H9 (cell line): ENCODE results near the gene VWC2. TPM values are rescaled to one million over a fixed set of nuclear protein-coding genes. Genes with fewer than 3 reads are reported as not detected.

Experiments
- DNase-seq: peaks from one replicate; pipeline ENCODE4 v3.0.0-alpha.2; 2017
- H2AFZ ChIP-seq: one replicate; pipeline ENCODE4 v1.6.1; 2013; ENCODE audit warnings: mild to moderate bottlenecking, low read length, control low read depth, moderate library complexity
- H2AK5ac ChIP-seq: 2 replicates; pipeline ENCODE4 v1.6.1; 2013; ENCODE audit warnings: low read length, control low read depth, mixed read lengths; ENCODE audit not compliant: insufficient read length
- H2BK120ac ChIP-seq: one replicate; pipeline ENCODE4 v1.6.1; 2013; ENCODE audit warnings: low read depth, mild to moderate bottlenecking, low read length, control low read depth, inconsistent platforms; ENCODE audit not compliant: poor library complexity, severe bottlenecking
- H2BK12ac ChIP-seq: 2 replicates; pipeline ENCODE4 v1.6.1; 2013; ENCODE audit warnings: low read length, control low read depth, mixed read lengths, low read depth; ENCODE audit not compliant: insufficient read length
- H2BK15ac ChIP-seq: 2 replicates; pipeline ENCODE4 v1.6.1; 2013; ENCODE audit warnings: low read depth, low read length, control low read depth
- H2BK20ac ChIP-seq: one replicate; pipeline ENCODE4 v1.6.1; 2013; ENCODE audit warnings: low read depth, mild to moderate bottlenecking, low read length, control low read depth, inconsistent platforms; ENCODE audit not compliant: poor library complexity, severe bottlenecking
- H2BK5ac ChIP-seq: 2 replicates; pipeline ENCODE4 v1.6.1; 2013; ENCODE audit warnings: low read length, control low read depth, mixed read lengths; ENCODE audit not compliant: insufficient read length
- H3K14ac ChIP-seq: 2 replicates; pipeline ENCODE4 v1.6.1; 2013; ENCODE audit warnings: low read length, control low read depth; ENCODE audit not compliant: insufficient read depth
- H3K18ac ChIP-seq: 2 replicates; pipeline ENCODE4 v1.6.1; 2013; ENCODE audit warnings: low read depth, mild to moderate bottlenecking, mixed read lengths, low read length, control low read depth; ENCODE audit not compliant: insufficient read length
- H3K23ac ChIP-seq: 2 replicates; pipeline ENCODE4 v1.6.1; 2013; ENCODE audit warnings: low read length, control low read depth, mixed read lengths, low read depth; ENCODE audit not compliant: insufficient read length
- H3K23me2 ChIP-seq: 2 replicates; pipeline ENCODE4 v1.6.1; 2013; ENCODE audit warnings: low read depth, mild to moderate bottlenecking, mixed read lengths, low read length, control low read depth; ENCODE audit not compliant: insufficient read length, poor library complexity, severe bottlenecking
- H3K27ac ChIP-seq: 2 replicates; pipeline ENCODE4 v1.5.1; 2013; ENCODE audit warnings: low read length, control low read depth, mixed read lengths, low read depth; ENCODE audit not compliant: insufficient read length
- H3K27me3 ChIP-seq: 2 replicates; pipeline ENCODE4 v1.6.1; 2013; ENCODE audit warnings: low read length, control low read depth, inconsistent platforms; ENCODE audit not compliant: insufficient read depth
- H3K4ac ChIP-seq: 2 replicates; pipeline ENCODE4 v1.6.1; 2013; ENCODE audit warnings: low read depth, mild to moderate bottlenecking, control low read depth, inconsistent platforms, low read length, moderate library complexity
- H3K4me1 ChIP-seq: 2 replicates; pipeline ENCODE4 v1.6.1; 2013; ENCODE audit warnings: low read length, control low read depth, inconsistent platforms; ENCODE audit not compliant: insufficient read depth
- H3K4me2 ChIP-seq: 2 replicates; pipeline ENCODE4 v1.6.1; 2013; ENCODE audit warnings: low read length, control low read depth, mixed read lengths; ENCODE audit not compliant: insufficient read length, insufficient read depth
- H3K56ac ChIP-seq: 2 replicates; pipeline ENCODE4 v1.6.1; 2013; ENCODE audit warnings: low read depth, mild to moderate bottlenecking, mixed read lengths, low read length, control low read depth; ENCODE audit not compliant: insufficient read length
- H3K79me1 ChIP-seq: 2 replicates; pipeline ENCODE4 v1.6.1; 2013; ENCODE audit warnings: low read depth, mild to moderate bottlenecking, moderate library complexity, low read length, control low read depth, inconsistent platforms; ENCODE audit not compliant: insufficient read depth, poor library complexity, severe bottlenecking
- H3K79me2 ChIP-seq: 2 replicates; pipeline ENCODE4 v1.6.1; 2013; ENCODE audit warnings: low read length, control low read depth, inconsistent platforms; ENCODE audit not compliant: insufficient read depth
- H3K9ac ChIP-seq: 2 replicates; pipeline ENCODE4 v1.6.1; 2013; ENCODE audit warnings: low read length, control low read depth, mixed read lengths; ENCODE audit not compliant: insufficient read length; ENCODE audit errors: extremely low read depth
- H3K9me3 ChIP-seq: one replicate; pipeline ENCODE4 v1.6.1; 2013; ENCODE audit warnings: low read depth, low read length, inconsistent platforms; ENCODE audit not compliant: control insufficient read depth
- H3T11ph ChIP-seq: one replicate; pipeline ENCODE4 v1.6.1; 2013; ENCODE audit warnings: mild to moderate bottlenecking, low read length, control low read depth, inconsistent platforms
- H4K20me1 ChIP-seq: one replicate; pipeline ENCODE4 v1.6.1; 2013; ENCODE audit not compliant: control insufficient read depth, insufficient read length, insufficient read depth
- H4K5ac ChIP-seq: 2 replicates; pipeline ENCODE4 v1.6.1; 2013; ENCODE audit warnings: low read depth, mild to moderate bottlenecking, mixed read lengths, low read length, control low read depth; ENCODE audit not compliant: insufficient read length
- H4K8ac ChIP-seq: replicated peaks from 2 replicates; pipeline ENCODE4 v1.6.1; 2013; ENCODE audit warnings: low read length, control low read depth, mixed read lengths, low read depth; ENCODE audit not compliant: insufficient read length
- H4K91ac ChIP-seq: 2 replicates; pipeline ENCODE4 v1.6.1; 2013; ENCODE audit warnings: low read depth, mild to moderate bottlenecking, moderate library complexity, mixed read lengths, low read length, control low read depth; ENCODE audit not compliant: insufficient read length
- H3K27ac Mint-ChIP-seq, 3 experiments: 2 replicates in 2 of 3; 3 replicates in 1 of 3; pipeline ENCODE4 v1.8.0; 2020 to 2021; ENCODE audit warnings: mixed read lengths in 3 of 3, mild to moderate bottlenecking in 1 of 3, moderate library complexity in 1 of 3
- H3K27me3 Mint-ChIP-seq: 2 replicates; pipeline ENCODE4 v1.8.0; 2021; ENCODE audit warnings: low read depth, mild to moderate bottlenecking, moderate library complexity, mixed read lengths
- H3K36me3 Mint-ChIP-seq, 3 experiments: 2 replicates in 2 of 3; 3 replicates in 1 of 3; pipeline ENCODE4 v1.8.0; 2020 to 2021; ENCODE audit warnings: low read depth in 3 of 3, mixed read lengths in 3 of 3; ENCODE audit not compliant: insufficient read depth in 1 of 3
- H3K4me1 Mint-ChIP-seq, 2 experiments: 2 replicates each; pipeline ENCODE4 v1.8.0; 2020; ENCODE audit warnings: mixed read lengths in 2 of 2
- H3K4me3 Mint-ChIP-seq, 2 experiments: 2 replicates in 1 of 2; 3 replicates in 1 of 2; pipeline ENCODE4 v1.8.0; 2020 to 2021; ENCODE audit warnings: mild to moderate bottlenecking in 2 of 2, mixed read lengths in 2 of 2, moderate library complexity in 1 of 2
- H3K9me3 Mint-ChIP-seq, 2 experiments: 2 replicates in 1 of 2; 3 replicates in 1 of 2; pipeline ENCODE4 v1.8.0; 2020; ENCODE audit warnings: mild to moderate bottlenecking in 2 of 2, mixed read lengths in 2 of 2, moderate library complexity in 1 of 2
- CTCF ChIP-seq: fragments of 200-600 bp; sonication (generic); conservative IDR thresholded peaks from 3 replicates; pipeline ENCODE4 v1.8.0; 2021; ENCODE audit warnings: antibody characterized with exemption, mild to moderate bottlenecking
- WGBS: extraction: QIAGEN DNeasy Blood & Tissue Kit; methylation state at CpG from one replicate; pipeline ENCODE4 v1.1.7; 2013; ENCODE audit warnings: missing lambda C conversion rate, low lambda C conversion rate, mixed read lengths; ENCODE audit not compliant: insufficient read length; ENCODE audit errors: extremely low coverage; 5-methylcytosine and 5-hydroxymethylcytosine counted together
- total RNA-seq: library from RNA; stranded (reverse); gene quantifications from 2 replicates; pipeline ENCODE4 v1.2.1, GENCODE V29; 2021

VWC2 gene
- total RNA-seq, 1 experiment from 2014 or later = 0.02 TPM

- H3K9me3 ChIP-seq = no peaks in the 10 kb centered on the region
- no peak overlapping the region for H3K18ac ChIP-seq
- H3K23me2 ChIP-seq = peaks cover 26% of the 10 kb centered on the region
- H3K14ac ChIP-seq = no peak overlapping the region; the same call in 1 of the 2 replicates
- no peak overlapping the region for H3T11ph ChIP-seq
- Mint-ChIP-seq H3K27me3 (peaks cover 66% of the 10 kb centered on the region), H3K9me3 (peaks cover 0 to 3% of the 10 kb centered on the region in 2 experiments; a peak in 1 of 5 replicates), H3K4me1 (peaks cover 9 to 14% of the 10 kb centered on the region in 2 experiments), H3K4me3 (peak overlapping the region; percentile 60 to 72), H3K27ac (no peak overlapping the region), H3K36me3 (peaks cover 0 to 4% (median 0%) of the 10 kb centered on the region in 3 experiments; a peak in 2 of 7 replicates)
- H3K27ac ChIP-seq = no peak overlapping the region
- no peak overlapping the region for H3K4ac ChIP-seq
- no peak overlapping the region for H4K5ac ChIP-seq
- no peak for TF ChIP-seq CTCF
- H3K4me2 ChIP-seq = peak overlapping the region; percentile 93
- H2BK120ac ChIP-seq = no peak overlapping the region
- no peak overlapping the region for H2AK5ac ChIP-seq
- H4K91ac ChIP-seq = no peak overlapping the region
- H3K9ac ChIP-seq = no peak overlapping the region
- H2BK20ac ChIP-seq = no peak overlapping the region
- H3K23ac ChIP-seq = no peak overlapping the region
- no peak overlapping the region for H3K56ac ChIP-seq
- H2BK5ac ChIP-seq = no peak overlapping the region
- no CpG with 5 or more reads among the region's 25 CpGs for WGBS
- DNase-seq = no peak
- no peaks in the 10 kb centered on the region for H4K20me1 ChIP-seq
- no peak overlapping the region for H2AFZ ChIP-seq
- H3K4me1 ChIP-seq = no peaks in the 10 kb centered on the region
- peaks cover 36% of the 10 kb centered on the region for H3K27me3 ChIP-seq
- H3K79me2 ChIP-seq = no peaks in the 10 kb centered on the region
- H2BK15ac ChIP-seq = no peak overlapping the region
- no peak overlapping the region for H2BK12ac ChIP-seq
- no peak overlapping the region for H4K8ac ChIP-seq
- H3K79me1 ChIP-seq = no peaks in the 10 kb centered on the region
Observed at GRCh38 chr7:49775949-49776443, 2.6 kb downstream of the VWC2 start.
